ENCODE data around the gene RERE.
"Not testable (repeated sequence)": the region's sequence is repeated elsewhere in the genome, so short reads cannot be mapped to it uniquely, and the experiment has no call there.

RERE gene

GRCh38 chr1:8389958-8390535, 427.4 kb downstream of the RERE start:
- DNase-seq = no peak

- DNase-seq = no peak
Observed at GRCh38 chr1:8388732-8389562, 428.5 kb downstream of the RERE start.

- no peak for DNase-seq
Observed at GRCh38 chr1:8386247-8386646, 431.2 kb downstream of the RERE start.

GRCh38 chr1:8384577-8384976, 432.9 kb downstream of the RERE start:
- no peak for DNase-seq

- DNase-seq = no peak
Observed at GRCh38 chr1:8384088-8384487, 433.4 kb downstream of the RERE start.

GRCh38 chr1:8382608-8383505, 434.6 kb downstream of the RERE start:
- DNase-seq = no peak

GRCh38 chr1:8382051-8382505, 435.4 kb downstream of the RERE start:
- DNase-seq = no peak

- DNase-seq = no peak
Observed at GRCh38 chr1:8381618-8382017, 435.8 kb downstream of the RERE start.

- not testable (repeated sequence) for DNase-seq
Observed at GRCh38 chr1:8380310-8380709, 437.1 kb downstream of the RERE start.

GRCh38 chr1:8379513-8380186, 437.8 kb downstream of the RERE start:
- no peak for DNase-seq

- DNase-seq = no peak
Observed at GRCh38 chr1:8378981-8379470, 438.4 kb downstream of the RERE start.

- DNase-seq = no peak
Observed at GRCh38 chr1:8378178-8378577, 439.3 kb downstream of the RERE start.

- DNase-seq = no peak
Observed at GRCh38 chr1:8377271-8377981, 440.0 kb downstream of the RERE start.

- DNase-seq = no peak
Observed at GRCh38 chr1:8376358-8376840, 441.0 kb downstream of the RERE start.

GRCh38 chr1:8374812-8375211, 442.6 kb downstream of the RERE start:
- no peak for DNase-seq

GRCh38 chr1:8374356-8374755, 443.1 kb downstream of the RERE start:
- DNase-seq = no peak

GRCh38 chr1:8373581-8374241, 443.7 kb downstream of the RERE start:
- DNase-seq = no peak

GRCh38 chr1:8373125-8373524, 444.3 kb downstream of the RERE start:
- no peak for DNase-seq

GRCh38 chr1:8371372-8371991, 446.0 kb downstream of the RERE start:
- no peak for DNase-seq

- no peak for DNase-seq
Observed at GRCh38 chr1:8370905-8371315, 446.5 kb downstream of the RERE start.
